GM12872 (cell line): ENCODE measurements around the gene CFL1.

ENCODE experiments used
- TF ChIP-seq, protein P1 (sequence below): IDR thresholded peaks from 3 replicates; pipeline ENCODE4 v1.5.1; 2011; ENCODE audit warnings: low read depth, mild to moderate bottlenecking, low read length, moderate library complexity; ENCODE audit not compliant: insufficient read depth

The CFL1 gene

DNA sequence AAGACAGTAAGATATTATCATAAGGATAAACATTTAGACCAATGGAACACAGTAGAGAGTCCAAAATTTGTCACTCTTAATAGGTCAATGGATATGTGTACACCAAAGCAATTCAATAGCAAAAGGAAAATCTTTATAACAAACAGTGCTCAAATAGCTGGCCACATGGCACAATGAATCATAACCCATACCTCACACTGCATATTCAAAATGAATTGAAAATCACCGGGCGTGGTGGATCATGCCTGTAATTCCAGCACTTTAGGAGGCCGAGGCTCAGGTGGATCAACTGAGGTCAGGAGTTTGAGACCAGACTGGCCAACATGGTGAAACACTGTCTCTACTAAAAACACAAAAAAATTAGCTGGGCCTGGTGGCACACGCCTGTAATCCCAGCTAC lies 15.8 kb downstream of the CFL1 start:
- TF ChIP-seq, protein P1, sequence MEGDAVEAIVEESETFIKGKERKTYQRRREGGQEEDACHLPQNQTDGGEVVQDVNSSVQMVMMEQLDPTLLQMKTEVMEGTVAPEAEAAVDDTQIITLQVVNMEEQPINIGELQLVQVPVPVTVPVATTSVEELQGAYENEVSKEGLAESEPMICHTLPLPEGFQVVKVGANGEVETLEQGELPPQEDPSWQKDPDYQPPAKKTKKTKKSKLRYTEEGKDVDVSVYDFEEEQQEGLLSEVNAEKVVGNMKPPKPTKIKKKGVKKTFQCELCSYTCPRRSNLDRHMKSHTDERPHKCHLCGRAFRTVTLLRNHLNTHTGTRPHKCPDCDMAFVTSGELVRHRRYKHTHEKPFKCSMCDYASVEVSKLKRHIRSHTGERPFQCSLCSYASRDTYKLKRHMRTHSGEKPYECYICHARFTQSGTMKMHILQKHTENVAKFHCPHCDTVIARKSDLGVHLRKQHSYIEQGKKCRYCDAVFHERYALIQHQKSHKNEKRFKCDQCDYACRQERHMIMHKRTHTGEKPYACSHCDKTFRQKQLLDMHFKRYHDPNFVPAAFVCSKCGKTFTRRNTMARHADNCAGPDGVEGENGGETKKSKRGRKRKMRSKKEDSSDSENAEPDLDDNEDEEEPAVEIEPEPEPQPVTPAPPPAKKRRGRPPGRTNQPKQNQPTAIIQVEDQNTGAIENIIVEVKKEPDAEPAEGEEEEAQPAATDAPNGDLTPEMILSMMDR: no peak

DNA sequence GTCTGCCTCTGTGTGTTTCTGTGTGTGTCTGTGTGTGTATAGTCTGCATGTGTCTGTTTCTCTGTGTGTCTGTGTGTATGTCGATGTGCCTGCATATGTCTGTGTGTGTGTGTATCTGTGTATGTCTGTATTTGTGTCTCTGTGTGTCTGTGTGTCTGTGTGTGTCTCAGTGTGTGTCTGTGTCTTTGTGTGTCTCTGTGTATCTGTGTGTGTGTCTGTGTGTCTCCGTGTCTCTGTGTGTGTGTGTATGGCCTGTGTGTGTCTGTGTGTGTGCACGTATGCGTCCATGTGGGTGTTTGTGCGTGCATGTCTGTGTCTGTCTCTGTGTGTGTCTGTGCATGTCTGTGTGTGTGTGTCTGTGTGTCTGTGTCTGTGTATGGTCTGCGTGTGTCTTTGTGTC lies 23.8 kb downstream of the CFL1 start:
- TF ChIP-seq, protein P1: no peak

DNA sequence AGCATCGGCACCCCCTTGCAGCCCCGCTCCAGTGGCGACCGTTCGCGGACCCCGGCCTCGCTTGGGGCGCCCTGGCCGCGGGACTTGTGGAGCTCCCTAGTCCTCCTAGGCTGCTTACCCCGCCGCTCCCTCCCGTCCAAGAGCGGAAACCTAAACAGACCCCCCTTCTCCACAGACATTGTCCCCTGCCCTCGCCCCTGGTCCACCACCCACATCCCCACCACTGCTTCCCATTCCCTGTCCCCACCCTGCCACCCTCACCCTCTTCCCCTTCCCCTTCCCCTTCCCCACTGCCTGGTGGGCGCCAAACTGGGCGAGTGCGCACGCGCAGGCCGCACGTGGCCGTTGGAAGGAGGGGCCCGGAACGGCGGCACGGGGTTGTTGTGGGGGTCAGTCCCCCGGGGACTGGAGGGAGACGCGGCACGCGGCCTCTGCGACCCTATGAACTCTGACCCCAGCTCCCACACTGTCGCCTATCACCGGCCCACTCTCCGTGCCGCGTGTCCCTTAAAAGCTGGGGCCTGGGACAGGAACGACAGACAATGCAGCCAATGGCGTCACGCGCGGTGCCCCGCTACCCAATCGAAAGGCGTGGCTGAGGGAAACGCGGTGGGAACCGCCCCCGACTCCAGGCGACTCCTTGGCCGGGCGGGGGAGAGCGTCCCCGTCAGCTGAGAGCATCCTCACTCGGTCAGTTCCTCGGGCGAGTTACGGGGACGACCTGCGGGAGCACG lies 24.5 kb downstream of the CFL1 start, which contains the start of gene SNX32:
TSS of gene SNX32 (plus strand) at position 667 of the 734 bp plus-strand sequence. CDS start 103 bp downstream, outside the sequence.
- TF ChIP-seq, protein P1: no peak

DNA sequence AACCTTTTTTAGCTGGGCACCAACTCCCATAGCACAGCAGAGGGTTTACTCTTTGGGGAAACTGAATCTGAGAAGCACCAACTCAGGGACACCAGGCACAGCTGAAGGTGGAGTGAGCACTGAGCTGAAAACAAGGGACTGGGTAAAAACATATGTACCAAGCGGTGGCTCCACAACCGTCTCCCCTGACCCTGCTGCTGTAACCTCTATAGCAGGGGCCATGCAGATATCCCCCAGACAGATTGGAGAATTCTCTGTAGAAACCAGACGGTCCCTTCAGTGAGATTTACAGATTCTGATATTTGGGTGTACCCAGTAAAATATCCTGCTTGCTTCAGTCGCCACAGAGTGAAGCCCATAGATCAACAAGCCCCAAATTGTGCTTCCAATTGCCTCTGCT lies 28.5 kb downstream of the CFL1 start:
- TF ChIP-seq, protein P1: no peak

DNA sequence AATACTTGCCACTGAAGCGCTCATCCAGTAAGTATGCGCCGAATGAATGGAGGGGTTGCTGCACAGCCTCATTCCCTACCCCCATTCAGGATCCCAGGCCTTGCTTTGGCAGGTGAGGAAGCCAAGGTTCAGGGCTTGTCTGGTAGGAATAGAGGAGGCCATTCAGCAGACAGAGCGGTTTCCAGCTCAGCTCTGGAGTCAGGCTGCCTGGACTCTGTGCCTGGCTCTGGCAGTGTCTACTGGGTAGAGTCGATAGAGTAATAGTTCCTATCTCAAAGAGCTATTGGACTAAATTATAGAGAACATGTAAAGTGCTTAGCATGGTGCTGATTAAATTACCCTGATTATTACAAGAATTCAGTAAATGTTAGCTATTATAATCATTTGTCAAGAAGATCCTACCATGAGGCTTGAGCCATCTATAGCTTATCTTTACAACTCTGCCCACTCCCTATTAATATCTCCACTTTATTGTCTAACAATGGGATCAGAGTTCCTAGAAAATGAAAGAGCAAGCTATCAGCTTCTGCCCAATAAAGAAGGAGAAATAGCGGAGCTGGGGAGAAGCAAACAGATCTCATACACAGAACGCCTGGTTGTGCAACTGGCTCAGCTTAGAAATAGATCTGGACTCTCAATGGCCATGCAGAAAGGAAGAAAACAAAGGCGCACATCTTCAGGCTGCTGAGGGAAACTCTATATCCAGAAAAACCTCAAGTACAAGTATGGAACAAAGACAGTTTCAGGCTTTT lies 30.8 kb downstream of the CFL1 start:
- TF ChIP-seq, protein P1: no peak

DNA sequence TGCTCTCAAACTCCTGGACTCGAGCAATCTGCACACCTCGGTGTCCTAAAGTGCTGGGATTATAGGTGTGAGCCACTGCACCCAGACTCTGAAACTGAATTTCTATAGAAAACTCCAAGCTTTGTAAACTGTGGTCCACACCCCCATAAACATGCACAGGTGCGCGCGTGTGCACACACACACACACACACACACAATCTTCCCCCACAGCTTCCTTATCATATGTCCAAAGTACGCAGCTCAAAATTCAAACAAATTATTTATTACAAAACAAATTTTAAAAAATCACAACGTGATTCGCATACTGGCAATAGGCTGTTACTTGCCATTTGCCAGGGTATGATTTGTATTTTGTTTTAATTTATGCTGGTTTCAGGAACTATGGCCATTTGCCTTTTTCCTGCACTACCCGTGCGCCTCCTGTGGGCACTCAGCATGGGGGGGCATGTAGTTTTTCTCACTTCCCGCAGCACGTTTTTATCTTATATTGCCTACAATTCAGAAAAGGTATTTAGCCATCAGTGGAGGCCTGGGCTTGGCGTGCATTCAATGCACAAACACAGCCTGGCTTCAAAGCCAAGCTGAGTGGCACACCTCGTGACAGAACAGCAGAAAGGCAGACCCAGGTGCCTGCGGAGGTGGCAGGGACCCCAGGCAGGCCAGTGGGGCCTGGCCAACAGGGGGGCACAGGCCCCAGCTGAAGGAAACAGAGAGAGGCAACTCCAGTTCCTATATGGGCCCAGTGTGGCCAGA lies 35.0 kb downstream of the CFL1 start:
- TF ChIP-seq, protein P1: no peak

DNA sequence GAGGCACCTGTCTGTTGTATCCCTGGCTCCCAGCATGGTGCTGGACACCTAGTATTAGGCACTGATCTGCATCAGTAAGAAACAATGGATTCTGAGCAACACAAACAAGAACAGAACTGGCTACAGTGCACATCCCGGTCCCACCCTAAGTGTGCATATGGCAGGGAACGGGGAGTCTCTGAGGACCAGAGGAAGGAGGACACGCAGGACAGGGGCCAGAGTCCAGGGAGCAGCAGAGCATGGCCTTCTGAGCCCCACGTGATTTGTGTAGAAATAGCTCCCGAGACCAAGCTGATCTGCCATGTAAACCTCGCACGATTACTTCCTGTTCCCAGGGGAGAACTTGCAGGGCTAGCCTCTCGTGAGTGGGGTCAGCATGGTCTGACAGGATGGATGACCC lies 36.9 kb downstream of the CFL1 start:
- TF ChIP-seq, protein P1: no peak
